ENCODE results near the gene MAG. TPM values are rescaled to one million over a fixed set of nuclear protein-coding genes. Genes with fewer than 3 reads are reported as not detected.

MAG gene
- polyA plus RNA-seq, 4 donors = 3.0 to 11.2 (median 6.2) TPM

DNA sequence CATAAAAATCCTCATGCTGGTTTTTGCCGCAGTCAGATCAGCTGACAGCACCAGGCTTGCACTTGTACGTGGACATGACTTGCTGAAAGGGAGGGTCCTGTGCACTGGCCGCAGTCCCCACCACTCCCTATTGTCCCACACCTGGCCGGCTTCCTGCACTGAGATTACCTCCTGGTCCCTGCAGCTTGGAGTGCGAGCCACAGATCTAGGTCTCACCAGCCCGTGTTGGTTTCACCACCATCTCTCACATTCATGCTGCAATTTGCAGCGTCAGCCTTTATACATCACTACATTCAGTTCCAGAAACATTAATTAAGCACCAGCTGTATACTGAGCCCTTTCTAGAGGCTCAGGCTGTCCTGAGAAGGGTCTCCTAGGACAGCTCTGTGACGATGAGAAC, 22.1 kb downstream of the MAG start:
- no peak for DNase-seq (ENCODE audit: low read depth in 4 of 4, low spot score in 3 of 4)

DNA sequence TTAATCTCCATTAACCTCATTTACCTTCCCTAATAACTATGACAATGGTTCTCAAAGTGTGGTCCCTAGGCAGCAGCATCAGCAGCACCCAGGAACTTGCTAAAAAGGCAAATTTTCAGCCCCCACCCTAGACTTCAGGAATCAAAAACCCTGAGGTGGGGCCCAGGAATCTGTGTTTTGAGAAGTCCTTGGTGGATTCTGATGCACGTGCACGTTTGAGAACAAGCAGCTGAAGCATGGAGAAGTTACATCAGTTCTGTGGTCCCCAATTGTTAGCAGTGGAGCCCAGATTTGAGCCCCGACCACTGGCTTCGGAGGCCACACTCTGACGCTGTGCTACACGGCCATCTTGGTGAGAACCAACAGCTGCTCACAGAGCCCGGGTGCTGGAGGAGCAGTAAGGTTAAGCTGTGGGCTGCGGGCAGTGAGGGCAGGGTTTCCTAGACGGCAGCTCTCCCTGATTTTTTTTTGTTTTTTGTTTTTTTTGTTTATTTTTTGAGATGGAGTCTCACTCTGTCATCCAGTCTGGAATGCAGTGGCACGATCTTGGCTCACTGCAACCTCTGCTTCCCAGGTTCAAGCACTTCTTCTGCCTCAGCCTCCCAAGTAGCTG, 23.0 kb downstream of the MAG start:
- no peak for DNase-seq (ENCODE audit: low read depth in 4 of 4, low spot score in 3 of 4)

DNA sequence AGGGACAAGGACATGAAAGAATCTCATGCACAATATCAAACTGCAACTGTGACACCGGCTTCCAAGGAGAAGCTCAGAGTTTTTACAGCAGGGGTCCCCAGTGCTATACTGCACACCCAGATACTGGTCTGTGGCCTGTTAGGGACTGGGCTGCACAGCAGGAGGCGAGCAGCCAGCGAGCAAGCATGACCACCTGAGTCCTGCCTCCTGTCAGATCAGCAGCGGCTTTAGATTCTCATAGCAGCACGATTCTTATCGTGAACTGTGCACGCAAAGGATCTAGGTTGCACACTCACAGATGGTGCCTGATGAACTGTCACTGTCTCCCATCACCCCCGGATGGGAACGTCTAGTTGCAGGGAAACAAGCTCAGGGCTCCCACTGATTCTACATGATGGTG, 23.9 kb downstream of the MAG start:
- DNase-seq (ENCODE audit: low read depth in 4 of 4, low spot score in 3 of 4) = no peak

DNA sequence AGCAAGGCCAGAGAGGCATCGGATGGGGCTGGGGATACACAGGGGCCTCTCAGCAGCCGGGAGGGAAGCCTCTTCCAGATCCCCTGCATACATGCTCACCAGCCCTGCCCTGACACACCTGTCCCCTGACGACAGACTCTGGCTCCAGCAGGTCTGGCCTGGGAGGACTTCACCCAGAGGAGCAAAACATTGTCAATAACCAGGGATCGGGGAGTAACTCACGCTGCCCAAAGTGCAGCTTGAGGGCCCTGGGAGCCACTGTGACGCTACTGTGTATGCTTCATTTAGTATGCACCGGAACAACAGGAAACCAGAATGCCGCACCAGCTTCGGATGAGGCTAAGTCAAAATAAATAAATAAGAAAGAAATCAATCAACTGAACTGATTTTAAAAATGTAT, 24.6 kb downstream of the MAG start:
- DNase-seq (ENCODE audit: low read depth in 4 of 4, low spot score in 3 of 4) = no peak

DNA sequence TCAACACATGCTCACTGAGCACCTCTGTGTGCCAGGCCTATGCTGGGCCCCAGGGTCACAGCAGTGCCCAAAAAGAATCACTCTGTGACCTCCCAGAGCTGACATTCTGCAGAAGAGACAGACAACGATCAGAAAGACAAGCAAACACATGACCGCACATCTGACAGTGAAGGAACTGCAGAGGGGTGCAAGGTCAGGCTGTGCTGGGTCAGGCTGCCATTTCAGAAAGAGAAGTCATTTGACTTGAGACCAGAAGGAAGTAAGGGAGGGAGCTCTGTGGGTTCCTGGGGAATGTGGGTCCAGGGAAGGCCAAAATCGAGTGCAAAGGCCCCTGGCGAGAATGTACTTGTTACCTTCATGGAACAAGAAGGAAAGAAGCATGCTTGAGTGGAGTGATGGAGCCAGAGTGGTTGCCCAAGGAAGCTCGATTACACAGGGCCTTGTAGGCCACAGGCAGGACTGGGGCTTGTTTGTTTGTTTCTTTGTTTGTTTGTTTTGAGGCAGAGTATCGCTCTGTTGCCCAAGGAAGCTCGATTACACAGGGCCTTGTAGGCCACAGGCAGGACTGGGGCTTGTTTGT, 25.6 kb downstream of the MAG start:
- no peak for DNase-seq (ENCODE audit: low read depth in 4 of 4, low spot score in 3 of 4)

DNA sequence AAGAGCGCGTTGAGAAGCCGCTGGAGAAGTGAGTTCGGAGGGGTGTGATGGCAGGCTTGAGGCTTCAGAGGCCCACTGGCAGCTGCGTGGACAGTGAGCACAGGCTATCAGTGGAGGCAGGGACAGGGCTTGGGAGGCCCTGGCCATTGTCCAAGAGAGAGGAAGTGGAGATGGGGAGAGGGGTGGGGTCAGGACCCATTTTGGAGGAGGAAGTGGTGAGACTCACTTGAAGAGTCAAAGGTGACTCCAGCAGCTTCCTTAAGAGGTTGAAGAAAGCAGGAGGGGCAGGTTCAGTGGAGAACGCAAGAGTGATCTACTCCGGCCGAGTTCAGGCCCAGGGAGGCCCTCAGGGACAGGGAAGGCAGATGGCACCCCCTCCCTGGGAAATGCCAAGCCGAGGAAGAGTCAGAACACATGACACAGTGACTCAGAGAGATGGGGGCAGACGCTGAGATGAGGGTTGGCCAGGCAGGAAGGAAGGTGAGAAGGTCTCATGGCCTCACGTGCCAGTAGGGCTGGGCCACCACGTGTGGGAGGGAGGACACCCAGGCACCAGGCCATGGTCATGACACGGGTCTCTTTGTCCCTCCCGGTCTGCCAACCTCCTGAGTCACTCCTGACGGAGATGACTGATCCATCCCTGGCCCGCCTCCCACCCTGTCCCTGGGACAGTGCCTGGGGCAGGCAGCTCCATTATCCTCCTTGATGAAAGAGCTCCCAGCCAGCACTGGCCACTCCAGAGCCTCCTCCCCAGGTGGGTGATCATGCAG, 26.9 kb downstream of the MAG start:
- DNase-seq (ENCODE audit: low read depth in 4 of 4, low spot score in 3 of 4) = no peak

DNA sequence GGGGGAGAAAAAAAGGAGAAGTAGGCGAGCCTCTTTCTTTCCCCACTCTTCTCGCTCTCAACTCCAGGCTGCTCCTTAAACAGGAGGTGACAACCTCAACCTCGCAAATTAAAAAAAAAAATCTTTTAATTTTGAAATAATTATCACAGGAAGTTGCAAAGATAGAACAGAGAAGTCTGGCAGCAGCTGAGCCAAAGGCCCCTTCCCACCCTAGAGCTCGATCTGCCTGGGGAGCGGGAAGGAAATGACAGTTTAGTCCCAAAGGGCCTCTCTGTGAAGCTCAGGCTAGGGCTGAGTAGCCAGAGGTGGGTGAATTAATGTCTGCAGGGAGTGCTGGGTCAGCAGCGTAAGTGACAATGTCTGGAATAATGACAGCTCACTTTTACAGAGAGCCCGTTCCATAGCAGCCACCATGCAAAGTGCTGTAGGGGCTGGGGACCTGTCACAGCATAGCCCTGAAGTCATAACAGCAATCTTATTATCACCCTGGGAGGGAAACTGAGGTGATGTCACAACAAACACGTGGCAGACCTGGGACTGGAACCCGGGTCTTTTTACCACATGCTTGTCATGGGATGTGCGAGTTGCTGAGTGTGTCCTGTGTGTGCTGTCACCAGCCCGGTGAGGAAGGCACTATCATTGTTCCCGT, 28.2 kb downstream of the MAG start:
- no peak for DNase-seq (ENCODE audit: low read depth in 4 of 4, low spot score in 3 of 4)

DNA sequence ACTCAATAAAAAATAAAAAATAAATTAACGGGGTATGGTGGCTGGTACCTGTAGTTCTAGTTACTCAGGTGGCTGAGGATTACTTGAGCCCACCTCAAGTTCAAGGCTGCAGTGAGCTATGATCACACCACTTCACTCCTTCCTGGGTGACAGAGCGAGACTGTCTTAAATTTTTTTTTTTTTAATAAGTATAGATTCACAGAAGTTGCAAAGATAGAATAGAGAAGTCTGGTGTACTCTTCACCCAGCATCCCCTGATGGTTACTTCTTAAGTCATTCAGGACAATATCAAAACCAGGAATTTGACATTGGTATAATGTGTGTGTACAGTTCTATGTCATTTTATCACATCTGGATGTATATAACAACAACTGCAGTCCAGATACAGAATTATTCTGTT, 29.3 kb downstream of the MAG start:
- no peak for DNase-seq (ENCODE audit: low read depth in 4 of 4, low spot score in 3 of 4)

DNA sequence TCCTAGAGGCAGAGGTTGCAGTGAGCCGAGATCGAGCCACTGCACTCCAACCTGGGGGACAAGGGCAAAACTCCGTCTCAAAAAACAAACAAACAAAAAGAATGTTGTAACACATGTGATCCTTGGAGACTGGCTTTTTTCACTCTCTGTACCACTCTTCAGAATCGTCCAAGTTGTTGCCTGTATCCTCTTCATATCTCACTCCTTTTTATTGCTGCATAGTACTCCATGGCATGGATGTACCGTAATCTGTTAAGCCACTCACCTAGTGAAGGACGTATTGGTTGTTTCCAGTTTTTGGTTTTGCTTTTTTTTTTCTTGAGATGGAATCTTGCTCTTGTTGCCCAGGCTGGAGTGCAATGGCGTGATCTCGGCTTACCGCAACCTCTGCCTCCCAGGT, 30.1 kb downstream of the MAG start:
- DNase-seq (ENCODE audit: low read depth in 4 of 4, low spot score in 3 of 4) = no peak

DNA sequence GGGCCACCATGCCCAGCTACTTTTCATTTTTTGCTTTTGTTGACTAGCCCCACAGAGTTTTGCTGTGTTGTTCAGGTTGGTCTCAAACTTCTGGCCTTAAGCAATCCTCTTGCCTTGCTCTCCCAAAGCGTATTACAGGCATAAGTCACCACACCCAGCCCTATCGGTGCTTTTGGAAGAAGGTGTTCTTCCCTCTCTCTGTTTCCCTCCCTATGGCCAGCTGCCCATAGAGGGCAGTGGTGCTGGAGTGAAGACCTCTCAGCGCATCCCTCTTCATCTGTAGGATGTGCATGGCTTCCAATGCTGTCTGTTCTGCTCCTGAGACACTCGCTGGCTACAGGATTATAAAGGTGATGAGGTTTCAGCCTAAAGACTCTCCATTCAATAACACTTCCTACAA, 35.7 kb downstream of the MAG start:
- DNase-seq (ENCODE audit: low read depth in 4 of 4, low spot score in 3 of 4) = no peak

DNA sequence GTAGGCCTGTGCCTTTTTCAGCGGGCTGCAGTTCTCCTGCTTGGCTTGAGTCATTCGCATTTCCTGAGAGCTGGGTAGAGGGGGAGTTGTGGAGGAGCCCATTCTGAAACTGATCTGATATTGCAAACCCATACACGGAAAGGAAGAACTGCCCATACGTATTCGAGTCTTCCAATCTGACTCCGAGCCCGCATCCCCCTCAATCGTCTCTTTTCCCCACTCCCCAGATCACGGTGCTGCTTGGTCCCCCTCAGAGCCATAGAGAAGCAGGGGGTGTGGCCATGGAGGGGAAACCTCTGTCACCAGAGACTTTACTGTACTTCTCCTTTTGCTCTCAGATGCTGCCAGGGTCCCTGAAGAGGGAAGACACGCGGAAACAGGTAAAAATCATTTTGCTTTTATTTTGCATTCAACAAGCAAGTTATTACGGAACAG, 36.9 kb downstream of the MAG start, which contains the start of gene CD22:
Gene CD22, plus strand, starts transcription at position 337 of the 435 bp plus-strand sequence. CDS start 2,854 bp downstream, outside the sequence.
- DNase-seq (ENCODE audit: low read depth in 4 of 4, low spot score in 3 of 4) = no peak

DNA sequence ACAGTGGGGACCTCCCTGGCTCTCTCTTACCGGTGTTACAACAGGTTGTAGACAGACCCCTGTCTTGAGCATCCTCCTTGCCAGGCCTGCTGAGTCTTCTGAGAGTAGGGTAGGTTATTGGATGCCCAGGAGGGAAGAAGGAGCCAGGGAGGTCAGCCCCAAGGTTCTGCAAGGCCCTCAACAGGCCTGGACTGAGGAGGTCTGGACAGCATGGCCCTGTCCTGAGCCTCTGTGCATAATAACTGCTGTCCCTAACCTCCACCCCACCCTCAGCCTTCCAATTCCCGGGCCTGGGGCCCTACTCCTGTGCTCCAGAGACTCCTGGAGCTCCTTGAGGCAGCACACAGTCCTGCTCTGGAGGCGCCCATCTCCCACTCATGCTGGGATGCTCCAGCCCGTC, 37.4 kb downstream of the MAG start:
- no peak for DNase-seq (ENCODE audit: low read depth in 4 of 4, low spot score in 3 of 4)

DNA sequence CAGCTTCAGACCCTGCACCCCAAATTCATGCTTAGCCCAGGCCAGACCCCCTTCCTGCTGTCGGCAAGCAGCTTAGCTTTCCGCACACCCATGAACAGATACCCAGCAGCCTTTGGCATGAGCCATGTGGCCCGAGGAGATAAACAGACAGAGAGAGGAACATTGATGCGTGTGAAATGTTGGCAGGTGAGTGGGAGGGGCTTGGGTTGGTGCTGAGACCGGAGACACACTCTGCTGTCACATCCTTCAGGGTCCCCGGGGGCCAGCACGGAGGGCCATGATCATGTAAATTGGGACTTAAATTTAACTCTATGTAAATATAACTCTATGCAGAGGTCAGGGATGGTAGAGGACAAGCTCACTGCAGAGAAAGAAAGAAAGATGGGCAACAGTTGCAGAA, 38.5 kb downstream of the MAG start:
- no peak for DNase-seq (ENCODE audit: low read depth in 4 of 4, low spot score in 3 of 4)

DNA sequence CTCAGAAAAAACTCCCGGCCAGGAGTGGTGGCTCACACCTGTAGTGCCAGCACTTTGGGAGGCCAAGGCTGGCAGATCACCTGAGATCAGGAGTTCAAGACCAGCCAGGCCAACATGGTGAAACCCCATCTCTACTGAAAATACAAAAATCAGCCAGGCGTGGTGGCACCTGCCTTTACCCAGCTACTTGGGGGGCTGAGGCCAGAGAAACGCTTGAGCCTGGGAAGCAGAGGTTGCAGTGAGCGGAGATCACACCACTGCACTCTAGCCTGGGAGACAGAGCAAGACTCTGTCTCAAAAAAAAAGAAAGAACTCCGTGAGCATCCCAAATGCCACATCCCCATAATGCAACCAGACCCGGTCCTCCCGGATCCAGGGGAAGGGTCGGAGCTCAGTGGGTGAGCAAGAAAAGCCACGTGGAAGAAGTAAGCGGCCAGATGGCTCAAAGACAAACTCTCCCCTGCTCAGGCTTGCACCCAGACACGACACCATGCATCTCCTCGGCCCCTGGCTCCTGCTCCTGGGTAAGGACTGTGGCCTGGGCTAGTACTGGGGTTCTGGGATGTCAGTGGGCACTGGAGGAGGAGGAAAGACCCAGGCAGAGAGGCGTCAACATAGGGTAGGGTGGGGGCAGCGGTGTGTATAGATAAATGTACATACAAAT, 39.7 kb downstream of the MAG start:
- DNase-seq (ENCODE audit: low read depth in 4 of 4, low spot score in 3 of 4) = no peak

DNA sequence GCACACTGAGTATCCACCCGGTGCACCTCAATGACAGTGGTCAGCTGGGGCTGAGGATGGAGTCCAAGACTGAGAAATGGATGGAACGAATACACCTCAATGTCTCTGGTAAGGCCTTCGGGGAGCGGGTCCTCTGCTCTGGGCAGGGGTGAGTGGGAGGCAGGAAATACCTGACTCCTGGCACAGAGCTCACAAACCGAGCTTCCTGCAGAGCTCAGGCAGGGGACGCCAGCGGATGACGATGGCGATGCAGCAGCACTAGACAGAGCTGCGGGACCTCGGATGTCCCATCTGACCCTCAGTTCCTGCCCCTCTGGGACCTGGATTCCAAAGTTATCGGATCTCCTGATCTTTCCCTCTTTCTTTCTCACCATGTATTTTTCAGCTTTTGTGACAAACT, 40.9 kb downstream of the MAG start:
- no peak for DNase-seq (ENCODE audit: low read depth in 4 of 4, low spot score in 3 of 4)

DNA sequence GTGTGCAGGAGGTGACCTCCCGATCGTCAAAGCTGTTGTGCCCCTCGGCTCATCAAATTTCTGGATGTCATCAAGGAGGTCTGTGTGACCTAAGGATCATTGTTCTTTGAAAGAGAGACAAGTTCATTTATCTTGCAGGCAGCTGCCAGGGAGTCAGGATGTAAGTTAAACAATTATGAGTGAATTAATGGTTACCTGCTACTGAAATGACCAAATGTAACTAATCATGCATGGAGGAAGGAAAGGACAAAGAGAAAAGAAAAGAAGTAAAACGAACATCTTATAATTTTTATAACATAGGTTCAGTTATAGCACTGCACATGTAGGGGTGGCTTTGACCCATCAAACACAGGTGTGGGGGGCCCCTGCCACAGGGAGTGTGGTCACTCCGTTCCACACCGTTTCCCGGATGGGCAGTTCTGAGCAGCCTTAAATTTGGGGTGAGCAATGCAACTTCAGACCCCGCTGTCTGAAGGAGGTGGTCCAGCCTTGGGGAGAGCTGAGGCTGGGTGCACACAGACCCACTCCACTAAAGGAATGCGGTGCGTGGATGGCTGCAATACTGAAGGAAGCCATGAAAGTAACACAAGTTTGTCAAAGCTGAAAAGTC, 42.3 kb downstream of the MAG start:
- DNase-seq (ENCODE audit: low read depth in 4 of 4, low spot score in 3 of 4) = no peak

DNA sequence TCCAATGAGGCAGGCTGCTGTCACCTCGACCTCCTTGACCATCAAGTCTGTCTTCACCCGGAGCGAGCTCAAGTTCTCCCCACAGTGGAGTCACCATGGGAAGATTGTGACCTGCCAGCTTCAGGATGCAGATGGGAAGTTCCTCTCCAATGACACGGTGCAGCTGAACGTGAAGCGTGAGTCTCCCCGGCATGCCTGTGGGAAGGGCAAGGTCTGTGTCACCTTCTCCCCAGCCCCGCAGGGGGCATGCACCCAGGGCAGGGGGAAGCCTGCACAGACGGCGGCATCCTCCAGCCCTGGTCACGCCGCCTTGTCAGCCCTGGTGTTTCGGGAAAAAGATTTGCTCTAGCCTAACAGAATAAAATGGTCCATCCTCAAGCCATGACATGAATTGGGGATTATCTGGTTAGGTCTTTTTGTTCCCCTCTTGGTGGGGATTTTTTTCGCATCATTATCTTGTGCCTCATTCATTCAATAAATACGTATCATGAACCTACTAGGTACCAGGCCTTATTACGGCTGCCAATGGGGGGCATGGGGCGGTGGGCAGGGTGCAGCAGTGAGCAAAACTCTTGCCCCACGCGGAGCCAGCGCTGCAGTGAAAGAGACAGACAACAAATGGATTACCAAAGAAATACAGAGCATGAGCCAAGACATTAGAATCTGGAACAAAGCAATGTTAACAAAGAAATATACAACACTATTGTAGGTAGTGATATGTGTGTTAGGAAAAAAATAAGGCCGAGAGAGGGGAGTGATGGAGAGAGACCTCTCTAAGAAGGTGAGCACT, 44.4 kb downstream of the MAG start:
- DNase-seq (ENCODE audit: low read depth in 4 of 4, low spot score in 3 of 4) = no peak

DNA sequence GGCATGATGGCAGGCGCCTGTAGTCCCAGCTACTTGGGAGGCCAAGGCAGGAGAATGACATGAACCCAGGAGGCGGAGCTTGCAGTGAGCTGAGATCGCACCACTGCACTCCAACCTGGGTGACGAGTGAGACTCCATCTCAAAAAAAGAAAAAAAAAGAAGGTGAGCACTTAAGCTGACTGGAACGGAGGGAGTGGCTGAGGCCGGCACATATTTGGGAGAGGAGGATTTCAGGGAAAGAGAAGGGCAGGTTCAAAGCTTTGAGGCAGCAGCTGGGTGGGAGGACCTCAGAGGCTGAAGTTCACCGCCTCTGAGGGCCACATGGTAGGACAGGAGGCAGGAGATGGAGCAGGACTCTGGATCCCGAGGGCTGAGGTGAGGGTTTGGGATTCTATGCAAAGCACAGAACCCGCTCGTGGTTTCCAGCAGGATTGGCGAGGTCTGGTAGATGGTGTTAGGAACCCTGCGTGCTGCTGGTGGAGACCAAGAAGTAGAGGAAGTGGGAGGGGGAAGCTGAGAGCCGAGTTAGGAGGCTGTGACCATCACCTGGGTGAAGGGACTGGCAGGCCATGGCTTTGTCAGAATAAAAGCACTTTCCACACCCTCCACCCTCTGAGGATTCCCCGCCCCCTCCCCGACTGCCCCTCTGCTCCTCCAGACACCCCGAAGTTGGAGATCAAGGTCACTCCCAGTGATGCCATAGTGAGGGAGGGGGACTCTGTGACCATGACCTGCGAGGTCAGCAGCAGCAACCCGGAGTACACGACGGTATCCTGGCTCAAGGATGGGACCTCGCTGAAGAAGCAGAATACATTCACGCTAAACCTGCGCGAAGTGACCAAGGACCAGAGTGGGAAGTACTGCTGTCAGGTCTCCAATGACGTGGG, 45.4 kb downstream of the MAG start:
- no peak for DNase-seq (ENCODE audit: low read depth in 4 of 4, low spot score in 3 of 4)

DNA sequence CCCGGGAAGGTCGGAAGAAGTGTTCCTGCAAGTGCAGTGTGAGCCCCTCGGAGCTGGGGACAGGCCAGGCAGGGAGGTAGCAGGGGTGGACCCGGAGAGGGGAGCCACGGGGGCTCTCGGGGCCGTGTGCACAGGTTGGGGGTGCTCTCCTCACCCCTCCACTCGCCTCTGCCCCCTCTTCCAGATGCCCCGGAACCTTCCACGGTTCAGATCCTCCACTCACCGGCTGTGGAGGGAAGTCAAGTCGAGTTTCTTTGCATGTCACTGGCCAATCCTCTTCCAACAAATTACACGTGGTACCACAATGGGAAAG, 46.0 kb downstream of the MAG start:
- DNase-seq (ENCODE audit: low read depth in 4 of 4, low spot score in 3 of 4) = no peak
